Testis (tissue), 2 donors: ENCODE results near the gene DENND1A.

Experiments
- CTCF ChIP-seq, 3 experiments: fragments of 450-650 bp in 2 of 3; fragments of 200-600 bp in 1 of 3; sonication (generic) in 1 of 3; IDR thresholded peaks; one replicate each; pipeline ENCODE4 v1.5.1; 2016 to 2019; ENCODE audit warnings: antibody characterized with exemption in 3 of 3, mild to moderate bottlenecking in 2 of 3, moderate library complexity in 1 of 3
- POLR2A ChIP-seq: fragments of 450-650 bp; IDR thresholded peaks from one replicate; pipeline ENCODE4 v1.6.1; 2017; ENCODE audit warnings: antibody characterized with exemption, mild to moderate bottlenecking, moderate library complexity

- TF ChIP-seq CTCF (IDR thresholded peaks at IDR 0.05) (no peak), POLR2A (no peak)
Measured at GRCh38 chr9:123942542-123942941, 12.6 kb upstream of the DENND1A start.
